Thoracic aorta (tissue), 2 donors: ENCODE results near the gene PCDH20. TPM values are rescaled to one million over a fixed set of nuclear protein-coding genes. Genes with fewer than 3 reads are reported as not detected.

Source experiments
- ATAC-seq: fragments of 150-250 bp; one replicate; pipeline ENCODE4 v1.8.0; 2017; ENCODE audit warnings: low read depth; ENCODE audit not compliant: insufficient number of reproducible peaks, low FRiP score
- DNase-seq: peaks from one replicate; pipeline ENCODE4 v3.0.0-alpha.2; 2020; ENCODE audit warnings: low spot score
- H3K27ac ChIP-seq, 2 donors: fragments of 200-600 bp; sonication (generic); 1 replicate in 1 of 2; 2 replicates in 1 of 2; pipeline ENCODE4 v1.5.1; 2016; ENCODE audit warnings: mild to moderate bottlenecking in 2 of 2, moderate library complexity in 2 of 2
- H3K27me3 ChIP-seq: fragments of 200-600 bp; sonication (generic); replicated peaks from 2 replicates; pipeline ENCODE4 v1.6.0; 2016; ENCODE audit warnings: mild to moderate bottlenecking; ENCODE audit not compliant: insufficient read depth
- H3K36me3 ChIP-seq: fragments of 200-600 bp; sonication (generic); one replicate; pipeline ENCODE4 v1.5.1; 2016
- H3K4me1 ChIP-seq, 2 donors: fragments of 200-600 bp; sonication (generic); 1 replicate in 1 of 2; 2 replicates in 1 of 2; pipeline versions ENCODE4 v1.5.1 to v1.6.0; 2016; ENCODE audit warnings: low read depth in 2 of 2, mild to moderate bottlenecking in 1 of 2; ENCODE audit not compliant: control insufficient read depth in 1 of 2
- H3K4me3 ChIP-seq: fragments of 200-600 bp; sonication (generic); 2 replicates; pipeline ENCODE4 v1.5.1; 2016; ENCODE audit warnings: mild to moderate bottlenecking
- H3K9me3 ChIP-seq: fragments of 200-600 bp; sonication (generic); 2 replicates; pipeline ENCODE4 v1.5.1; 2016
- CTCF ChIP-seq: fragments of 200-600 bp; sonication (generic); IDR thresholded peaks from one replicate; pipeline ENCODE4 v1.5.1; 2019; ENCODE audit warnings: antibody characterized with exemption
- total RNA-seq, 2 donors: library from RNA; depleted of rRNA; stranded (reverse); fragments of >200 nt; gene quantifications; one replicate each; pipeline versions ENCODE4 v1.1.0 to v1.2.3, GENCODE V29; 2016

PCDH20 gene
- total RNA-seq, 2 donors from 2014 or later: 10.6 to 12.0 TPM

GRCh38 chr13:61410669-61411297 is 4.9 kb downstream of the PCDH20 start:
- Histone ChIP-seq H3K4me3 (no peak overlapping the region), H3K9me3 (no peaks in the 10 kb centered on the region), H3K4me1 (peaks cover 0 to 10% of the 10 kb centered on the region in 2 donors), H3K36me3 (no peaks in the 10 kb centered on the region), H3K27ac (no peak overlapping the region), H3K27me3 (no peaks in the 10 kb centered on the region)
- DNase-seq (no peak), ATAC-seq (no peak)
- TF ChIP-seq CTCF: peak; percentile 12

- H3K4me3 ChIP-seq: no peak overlapping the region
- H3K9me3 ChIP-seq: no peaks in the 10 kb centered on the region
- no peaks in the 10 kb centered on the region for H3K36me3 ChIP-seq
- H3K27ac ChIP-seq: no peak overlapping the region
- no peaks in the 10 kb centered on the region for H3K27me3 ChIP-seq
- peaks cover 0 to 10% of the 10 kb centered on the region in 2 donors for H3K4me1 ChIP-seq
- ATAC-seq: no peak
- TF ChIP-seq CTCF: no peak
- no peak for DNase-seq
Observed at GRCh38 chr13:61410266-61410665, 5.4 kb downstream of the PCDH20 start.

GRCh38 chr13:61408571-61408970 is 7.1 kb downstream of the PCDH20 start:
- Histone ChIP-seq H3K4me1 (peaks cover 0 to 7% of the 10 kb centered on the region in 2 donors), H3K27me3 (no peaks in the 10 kb centered on the region), H3K4me3 (no peak overlapping the region), H3K36me3 (no peaks in the 10 kb centered on the region), H3K9me3 (no peaks in the 10 kb centered on the region), H3K27ac (no peak overlapping the region)
- DNase-seq: no peak
- ATAC-seq: no peak
- no peak for TF ChIP-seq CTCF

GRCh38 chr13:61406275-61406674 is 9.4 kb downstream of the PCDH20 start:
- Histone ChIP-seq H3K27me3 (no peaks in the 10 kb centered on the region), H3K9me3 (no peaks in the 10 kb centered on the region), H3K4me3 (no peak overlapping the region), H3K36me3 (no peaks in the 10 kb centered on the region), H3K4me1 (no peaks in the 10 kb centered on the region), H3K27ac (no peak overlapping the region)
- no peak for TF ChIP-seq CTCF
- DNase-seq (no peak), ATAC-seq (no peak)

- Histone ChIP-seq H3K4me1 (no peaks in the 10 kb centered on the region), H3K9me3 (no peaks in the 10 kb centered on the region), H3K36me3 (no peaks in the 10 kb centered on the region), H3K4me3 (no peak overlapping the region), H3K27me3 (no peaks in the 10 kb centered on the region), H3K27ac (no peak overlapping the region)
- ATAC-seq: no peak
- TF ChIP-seq CTCF: no peak
- no peak for DNase-seq
Observed at GRCh38 chr13:61396121-61396520, 19.5 kb downstream of the PCDH20 start.
